Trophoblast cell (in vitro differentiated cells and primary cell): ENCODE measurements around the gene MX1.

Source experiments
- DNase-seq, 2 donors: peaks; one replicate each; pipeline ENCODE4 v3.0.0-alpha.2; 2016
- H2AFZ ChIP-seq: 2 replicates; pipeline ENCODE4 v1.6.1; 2013; ENCODE audit warnings: low read length, moderate library complexity, mild to moderate bottlenecking; ENCODE audit not compliant: insufficient read depth, poor library complexity
- H2AK5ac ChIP-seq: 2 replicates; pipeline ENCODE4 v1.6.1; 2013; ENCODE audit warnings: mild to moderate bottlenecking, low read length
- H2BK120ac ChIP-seq: 2 replicates; pipeline ENCODE4 v1.6.1; 2013; ENCODE audit warnings: low read length, mild to moderate bottlenecking, moderate library complexity; ENCODE audit not compliant: insufficient read depth, poor library complexity
- H2BK12ac ChIP-seq: 2 replicates; pipeline ENCODE4 v1.6.1; 2013; ENCODE audit warnings: mild to moderate bottlenecking, low read length, moderate library complexity
- H2BK5ac ChIP-seq: 2 replicates; pipeline ENCODE4 v1.6.1; 2013; ENCODE audit warnings: low read length, low read depth, moderate library complexity, mild to moderate bottlenecking; ENCODE audit not compliant: poor library complexity
- H3K14ac ChIP-seq: 2 replicates; pipeline ENCODE4 v1.6.1; 2013; ENCODE audit warnings: mild to moderate bottlenecking, low read length
- H3K18ac ChIP-seq: 2 replicates; pipeline ENCODE4 v1.6.1; 2013; ENCODE audit warnings: mild to moderate bottlenecking, low read length
- H3K23ac ChIP-seq: 2 replicates; pipeline ENCODE4 v1.6.1; 2013; ENCODE audit warnings: low read length
- H3K27ac ChIP-seq: 2 replicates; pipeline ENCODE4 v1.5.1; 2013; ENCODE audit warnings: low read depth, mild to moderate bottlenecking, inconsistent platforms, low read length, moderate library complexity
- H3K27me3 ChIP-seq: 2 replicates; pipeline ENCODE4 v1.6.1; 2013; ENCODE audit warnings: inconsistent platforms, mild to moderate bottlenecking, low read length, moderate library complexity; ENCODE audit not compliant: insufficient read depth
- H3K36me3 ChIP-seq, 2 experiments: 1 replicate in 1 of 2; 2 replicates in 1 of 2; pipeline ENCODE4 v1.6.1; 2013; ENCODE audit warnings: low read length in 2 of 2, mild to moderate bottlenecking in 2 of 2, moderate library complexity in 1 of 2; ENCODE audit not compliant: insufficient read depth in 2 of 2, control insufficient read depth in 1 of 2
- H3K4ac ChIP-seq: 2 replicates; pipeline ENCODE4 v1.6.1; 2013; ENCODE audit warnings: low read depth, mild to moderate bottlenecking, low read length, moderate library complexity
- H3K4me1 ChIP-seq, 2 experiments: 1 replicate in 1 of 2; 2 replicates in 1 of 2; pipeline ENCODE4 v1.6.1; 2013; ENCODE audit warnings: low read length in 2 of 2, mild to moderate bottlenecking in 2 of 2, moderate library complexity in 1 of 2; ENCODE audit not compliant: insufficient read depth in 2 of 2, control insufficient read depth in 1 of 2
- H3K4me2 ChIP-seq: 2 replicates; pipeline ENCODE4 v1.6.1; 2013; ENCODE audit warnings: inconsistent platforms, mild to moderate bottlenecking, low read length, moderate library complexity
- H3K4me3 ChIP-seq: 2 replicates; pipeline ENCODE4 v1.5.1; 2013; ENCODE audit warnings: mild to moderate bottlenecking, low read depth, low read length, inconsistent platforms
- H3K79me1 ChIP-seq: one replicate; pipeline ENCODE4 v1.6.1; 2013; ENCODE audit warnings: low read length
- H3K79me2 ChIP-seq: 2 replicates; pipeline ENCODE4 v1.6.1; 2013; ENCODE audit warnings: low read length, mild to moderate bottlenecking; ENCODE audit not compliant: control insufficient read depth, insufficient read depth, poor library complexity
- H3K9ac ChIP-seq: 2 replicates; pipeline ENCODE4 v1.6.1; 2013; ENCODE audit warnings: mild to moderate bottlenecking, low read length
- H3K9me3 ChIP-seq: 2 replicates; pipeline ENCODE4 v1.6.1; 2013; ENCODE audit warnings: low read depth, mild to moderate bottlenecking, control low read depth, inconsistent platforms, low read length; ENCODE audit not compliant: insufficient read depth
- H4K12ac ChIP-seq: 2 replicates; pipeline ENCODE4 v1.6.1; 2013; ENCODE audit warnings: low read depth, mild to moderate bottlenecking, low read length, moderate library complexity
- H4K8ac ChIP-seq: 2 replicates; pipeline ENCODE4 v1.6.1; 2013; ENCODE audit warnings: low read depth, mild to moderate bottlenecking, low read length, moderate library complexity
- H4K91ac ChIP-seq: one replicate; pipeline ENCODE4 v1.6.1; 2013; ENCODE audit warnings: low read depth, mild to moderate bottlenecking, low read length, moderate library complexity
- WGBS: extraction: QIAGEN DNeasy Blood & Tissue Kit; methylation state at CpG from one replicate; pipeline ENCODE4 v1.1.7; 2013; ENCODE audit warnings: missing lambda C conversion rate; ENCODE audit not compliant: insufficient read length, insufficient coverage; ENCODE audit errors: extremely low coverage; 5-methylcytosine and 5-hydroxymethylcytosine counted together

MX1 gene

DNA sequence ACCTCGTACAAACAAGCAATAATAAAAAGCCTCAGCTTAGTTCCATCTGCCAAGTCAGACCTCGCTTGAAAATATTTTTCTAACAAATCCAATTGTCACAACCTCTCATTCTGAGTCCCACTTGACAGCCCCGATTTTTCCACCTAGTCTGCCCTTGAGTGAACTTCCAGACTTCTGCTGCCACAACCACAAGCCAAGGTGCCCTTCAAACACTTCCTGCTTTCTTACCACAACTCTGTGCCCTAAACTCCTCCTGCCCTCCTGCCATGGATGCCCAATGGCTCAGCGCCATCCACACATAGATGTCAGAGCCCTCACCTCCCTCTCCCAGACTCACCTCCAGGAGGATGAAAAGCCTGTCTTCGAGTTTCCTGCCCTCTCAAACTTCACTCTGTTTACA, 78.0 kb downstream of the MX1 start:
- Histone ChIP-seq H3K4me3 (no peak overlapping the region), H3K27me3 (peaks cover 26% of the 10 kb centered on the region), H2BK5ac (no peak overlapping the region), H3K23ac (no peak overlapping the region), H2AFZ (no peak overlapping the region), H4K8ac (no peak overlapping the region), H3K18ac (no peak overlapping the region), H2AK5ac (no peak overlapping the region), H3K9me3 (peaks cover 3% of the 10 kb centered on the region), H3K4ac (no peak overlapping the region), H3K4me2 (no peak overlapping the region), H3K14ac (no peak overlapping the region), H3K27ac (no peak overlapping the region), H4K91ac (no peak overlapping the region), H4K12ac (no peak overlapping the region), H2BK120ac (no peak overlapping the region), H3K79me1 (no peaks in the 10 kb centered on the region), H3K9ac (no peak overlapping the region), H3K79me2 (no peaks in the 10 kb centered on the region), H2BK12ac (no peak overlapping the region), H3K4me1 (peaks cover 6 to 9% of the 10 kb centered on the region in 2 experiments), H3K36me3 (no peaks in the 10 kb centered on the region)
- WGBS: no CpG with 5 or more reads among the region's 5 CpGs
- DNase-seq: no peak

DNA sequence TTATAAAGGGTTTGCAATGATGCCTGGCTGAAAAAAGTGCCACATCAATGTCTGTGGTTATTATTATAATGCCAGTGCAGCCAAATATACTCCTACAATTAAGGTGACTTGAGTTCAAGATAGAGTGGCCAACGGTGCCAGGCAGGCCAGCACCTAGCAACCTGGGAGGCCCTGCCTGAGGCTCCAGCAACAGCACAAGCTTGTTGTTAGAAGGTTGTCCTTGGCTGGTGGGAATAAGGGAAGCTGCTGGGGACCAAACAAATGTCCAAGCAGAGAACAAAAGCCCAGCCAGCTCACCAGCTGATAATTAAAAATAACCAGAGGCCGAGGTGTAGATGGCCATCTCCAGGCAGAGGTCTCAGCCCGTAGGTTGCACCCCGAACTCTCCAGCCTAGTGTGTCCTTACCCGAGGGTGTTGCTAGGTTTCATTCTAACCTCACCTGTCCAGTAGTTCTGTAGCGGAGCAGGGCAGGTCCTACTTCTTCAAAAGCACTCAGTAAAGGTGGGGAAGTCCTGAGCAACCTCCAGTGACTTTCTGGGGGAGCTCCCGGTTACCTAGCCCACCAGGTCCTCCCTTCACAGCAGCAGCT, 80.1 kb downstream of the MX1 start:
- no peak overlapping the region for H3K14ac ChIP-seq

DNA sequence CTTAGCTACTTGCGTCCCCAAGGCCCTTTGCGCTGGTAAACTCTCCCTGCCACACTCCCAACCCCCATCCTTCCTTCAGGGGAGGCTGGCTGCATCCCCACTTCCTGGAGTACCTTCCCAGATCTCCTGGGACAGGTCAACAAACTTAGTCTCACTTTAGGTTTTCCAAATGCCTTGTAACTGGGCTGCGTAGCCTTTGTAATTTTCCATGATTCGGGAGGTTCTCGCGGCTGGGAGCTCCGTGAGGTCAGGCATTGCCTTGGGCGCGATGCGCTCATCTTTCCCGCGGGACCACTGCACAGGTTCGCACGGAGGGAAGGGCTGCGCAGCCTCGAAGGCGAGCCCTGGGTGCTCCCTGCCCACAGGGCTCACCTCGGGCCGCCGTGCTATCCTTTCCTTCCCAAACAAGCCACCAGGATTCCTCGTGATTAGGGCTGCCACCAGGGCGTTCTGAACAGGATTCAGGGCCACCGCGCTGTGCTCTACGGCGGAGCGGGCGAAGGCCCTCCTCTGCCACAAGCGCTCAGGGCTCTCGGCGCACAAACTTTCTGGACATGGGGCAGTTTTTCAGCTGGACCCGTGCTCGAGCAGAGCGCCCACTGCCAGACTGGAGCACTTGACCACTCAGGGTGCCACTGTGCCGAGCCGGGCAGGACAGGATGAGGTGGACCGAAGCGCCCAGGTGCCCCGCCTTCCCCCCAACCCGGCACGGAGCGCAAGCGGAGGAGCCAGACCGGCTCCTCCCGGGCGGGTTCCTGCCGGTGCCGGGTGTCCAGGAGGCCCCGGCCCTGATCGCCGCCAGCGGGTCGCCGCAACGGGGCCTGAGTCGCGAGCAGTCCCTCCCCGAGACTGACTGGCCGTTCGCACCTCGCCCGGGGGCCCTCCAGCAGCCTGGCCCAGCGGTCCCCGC, 80.8 kb downstream of the MX1 start:
- Histone ChIP-seq H3K4ac (no peak overlapping the region), H2AFZ (no peak overlapping the region), H2AK5ac (no peak overlapping the region), H3K23ac (no peak overlapping the region), H3K36me3 (no peaks in the 10 kb centered on the region), H2BK12ac (no peak overlapping the region), H3K14ac (no peak overlapping the region), H2BK5ac (no peak overlapping the region), H3K4me1 (peaks cover 6 to 9% of the 10 kb centered on the region in 2 experiments), H4K12ac (no peak overlapping the region), H3K27me3 (peaks cover 27% of the 10 kb centered on the region), H3K4me3 (peak overlapping the region; percentile 63), H4K91ac (no peak overlapping the region), H3K18ac (no peak overlapping the region), H3K27ac (no peak overlapping the region), H3K9ac (no peak overlapping the region), H3K79me1 (no peaks in the 10 kb centered on the region), H3K79me2 (no peaks in the 10 kb centered on the region), H2BK120ac (no peak overlapping the region), H3K4me2 (peak overlapping the region; percentile 75), H3K9me3 (peaks cover 3% of the 10 kb centered on the region), H4K8ac (no peak overlapping the region)
- peak; percentile 20 to 46 for DNase-seq
- WGBS: no CpG with 5 or more reads among the region's 64 CpGs

More for the DNA sequence above, 80.1 kb downstream of the MX1 start:
- Histone ChIP-seq H3K23ac (no peak overlapping the region), H4K8ac (no peak overlapping the region), H2AFZ (no peak overlapping the region), H4K12ac (no peak overlapping the region), H2AK5ac (no peak overlapping the region), H3K18ac (no peak overlapping the region), H2BK120ac (no peak overlapping the region), H3K27ac (no peak overlapping the region), H2BK5ac (no peak overlapping the region), H3K79me2 (no peaks in the 10 kb centered on the region), H3K4me1 (peaks cover 6 to 9% of the 10 kb centered on the region in 2 experiments), H3K4ac (no peak overlapping the region), H3K4me3 (no peak overlapping the region), H3K27me3 (peaks cover 27% of the 10 kb centered on the region), H3K79me1 (no peaks in the 10 kb centered on the region), H2BK12ac (no peak overlapping the region), H3K9me3 (peaks cover 3% of the 10 kb centered on the region), H3K9ac (no peak overlapping the region), H3K36me3 (no peaks in the 10 kb centered on the region), H3K4me2 (no peak overlapping the region), H4K91ac (no peak overlapping the region)
- no CpG with 5 or more reads among the region's 7 CpGs for WGBS
- DNase-seq: no peak

DNA sequence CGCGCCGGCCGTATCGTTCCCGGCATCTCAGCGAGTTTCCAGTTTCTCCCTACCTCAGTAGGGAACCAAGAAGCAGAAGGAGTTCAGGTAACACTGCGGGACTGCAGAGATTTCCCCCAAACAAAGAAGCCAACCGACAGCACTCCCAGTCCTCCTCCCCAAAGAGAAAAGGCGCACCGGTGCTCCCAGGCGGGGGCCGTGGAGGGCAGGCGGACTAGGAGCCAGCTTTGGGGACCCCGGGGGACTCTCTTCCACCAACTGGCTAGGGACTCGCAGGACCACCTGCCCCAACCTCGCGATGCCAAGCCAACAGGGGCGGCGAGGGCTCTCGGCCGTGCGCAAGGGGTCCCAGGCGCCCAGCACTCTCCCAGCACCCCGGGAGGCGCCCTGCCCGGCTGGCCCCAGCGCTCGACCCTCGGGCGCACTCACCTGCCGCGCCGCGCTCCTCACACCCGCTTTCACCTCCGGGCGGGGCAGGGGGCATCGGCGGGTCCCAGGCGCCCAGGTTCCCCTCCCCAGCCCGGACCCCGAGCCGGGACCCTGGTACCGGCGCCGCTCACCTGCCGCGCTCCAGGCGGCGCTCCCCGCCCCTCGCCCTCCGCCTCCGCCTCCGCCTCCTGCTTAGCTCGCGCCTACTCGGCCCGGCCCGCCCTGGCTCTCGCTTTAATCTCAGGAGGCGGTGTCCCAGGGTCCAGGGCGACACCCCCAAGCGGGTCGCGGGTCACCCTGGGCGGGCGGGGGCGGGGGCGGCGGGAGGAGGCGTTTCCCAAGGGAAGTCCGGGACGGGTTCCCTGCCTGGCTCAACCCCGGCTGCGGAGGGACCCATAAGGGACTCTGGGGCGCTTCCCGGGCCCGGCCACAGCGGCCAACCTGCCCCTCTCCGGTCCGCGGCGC, 81.7 kb downstream of the MX1 start, which contains the start of gene TMPRSS2:
Gene TMPRSS2, minus strand, starts transcription at position 638 of the 894 bp plus-strand sequence. CDS start 10,025 bp downstream, outside the sequence.
- no peak within 1 kb of the TSS for H4K8ac ChIP-seq

More for the DNA sequence above, 81.7 kb downstream of the MX1 start, which contains the start of gene TMPRSS2:
- Histone ChIP-seq H2AK5ac (no peak within 1 kb of the TSS), H3K4me1 (peaks cover 6 to 9% of the 10 kb centered on the region in 2 experiments), H3K79me1 (no peaks in the 10 kb centered on the region), H3K4me2 (peak within 1 kb of the TSS; percentile 75), H2BK120ac (no peak within 1 kb of the TSS), H2AFZ (no peak within 1 kb of the TSS), H3K27me3 (peaks cover 27% of the 10 kb centered on the region), H3K9ac (no peak within 1 kb of the TSS), H4K91ac (no peak within 1 kb of the TSS), H3K4ac (no peak within 1 kb of the TSS), H4K12ac (no peak within 1 kb of the TSS), H3K4me3 (peak within 1 kb of the TSS; percentile 63), H2BK12ac (no peak within 1 kb of the TSS), H3K9me3 (peaks cover 1% of the 10 kb centered on the region), H3K36me3 (no peaks in the 10 kb centered on the region), H3K27ac (no peak within 1 kb of the TSS), H3K18ac (no peak within 1 kb of the TSS), H3K23ac (no peak within 1 kb of the TSS), H3K14ac (no peak within 1 kb of the TSS), H2BK5ac (no peak within 1 kb of the TSS), H3K79me2 (no peaks in the 10 kb centered on the region)
- WGBS: no CpG with 5 or more reads among the region's 85 CpGs
- peak in 1 of 2 donors; percentile 28 for DNase-seq
